BE2C (cell line): ENCODE measurements around the gene SMKR1.
"Not testable (repeated sequence)": the region's sequence is repeated elsewhere in the genome, so short reads cannot be mapped to it uniquely, and the experiment has no call there.

Experiments used
- DNase-seq: peaks from one replicate; pipeline ENCODE4 v3.0.0-alpha.2; 2020
- H3K27me3 ChIP-seq: fragments of 250-450 bp; sonication (Bioruptor Pico); 2 replicates; pipeline ENCODE4 v1.5.1; 2020; ENCODE audit warnings: mild to moderate bottlenecking
- H3K36me3 ChIP-seq: fragments of 250-450 bp; sonication (Bioruptor Pico); 2 replicates; pipeline ENCODE4 v1.5.1; 2020; ENCODE audit warnings: mild to moderate bottlenecking
- H3K4me1 ChIP-seq: fragments of 250-450 bp; sonication (Bioruptor Pico); 2 replicates; pipeline ENCODE4 v1.5.1; 2020
- H3K4me3 ChIP-seq: 2 replicates; pipeline ENCODE4 v1.5.1; 2011; ENCODE audit warnings: low read depth, low read length
- H3K9me3 ChIP-seq: fragments of 250-450 bp; sonication (Bioruptor Pico); 2 replicates; pipeline ENCODE4 v1.5.1; 2020
- TF ChIP-seq, protein P1 (sequence below): IDR thresholded peaks from 2 replicates; pipeline ENCODE4 v1.5.1; 2012; ENCODE audit warnings: mild to moderate bottlenecking, low read depth, low read length

Gene SMKR1

DNA sequence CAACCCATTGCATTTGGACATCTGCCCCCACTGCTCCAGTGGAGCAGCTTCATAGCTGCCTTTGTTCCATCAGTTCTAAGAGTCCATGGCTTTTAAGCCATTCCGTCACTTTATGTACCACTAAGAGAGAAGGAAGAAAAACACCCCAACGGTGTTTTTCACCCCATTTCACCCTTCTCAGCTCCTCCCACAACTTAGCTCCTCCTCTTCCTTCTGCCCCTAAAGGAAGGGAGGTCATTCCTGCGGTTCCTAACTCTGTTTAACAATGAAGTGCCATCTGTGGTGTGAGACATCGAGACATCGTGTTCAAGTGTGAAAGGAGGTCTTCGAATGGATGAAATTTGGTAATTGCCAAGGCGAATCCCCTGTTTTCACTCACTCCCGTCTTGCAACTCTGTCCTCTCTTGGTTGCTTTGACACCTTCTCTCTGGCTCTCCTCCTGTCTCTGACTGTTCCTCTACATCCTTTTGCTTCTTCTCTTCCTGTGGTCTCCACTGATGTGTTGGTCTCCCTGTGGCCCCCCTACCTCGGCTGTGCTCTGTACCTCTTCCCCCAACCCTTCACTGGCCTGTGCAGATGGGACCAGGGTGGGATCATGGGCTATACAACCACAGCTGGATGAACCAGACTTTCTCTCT lies 23.0 kb downstream of the SMKR1 start:
- H3K36me3 ChIP-seq: no peaks in the 10 kb centered on the region
- no peak for DNase-seq

DNA sequence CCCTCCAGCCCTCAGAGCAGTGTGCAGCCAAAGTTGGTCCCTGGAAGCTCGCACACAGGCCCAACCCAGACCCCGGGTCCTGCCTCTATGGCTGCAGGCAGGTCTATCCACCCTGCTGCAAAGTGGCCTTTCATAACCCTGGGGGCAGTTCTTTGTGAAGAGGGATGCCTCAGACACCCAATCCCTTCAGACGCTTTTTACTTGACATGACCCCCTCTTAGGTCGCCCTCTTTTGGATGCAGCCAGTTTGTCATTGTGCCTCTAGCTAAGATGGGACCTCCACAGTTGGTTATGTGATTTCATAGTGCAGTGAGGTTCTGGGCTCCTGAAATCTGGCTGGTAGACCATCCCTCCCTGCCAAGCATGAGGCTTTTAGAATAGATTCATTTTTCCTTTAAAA lies 27.3 kb downstream of the SMKR1 start:
- Histone ChIP-seq H3K36me3 (no peaks in the 10 kb centered on the region), H3K4me1 (no peaks in the 10 kb centered on the region), H3K9me3 (no peaks in the 10 kb centered on the region), H3K27me3 (no peaks in the 10 kb centered on the region), H3K4me3 (no peak overlapping the region)
- DNase-seq: no peak
- TF ChIP-seq, protein P1, sequence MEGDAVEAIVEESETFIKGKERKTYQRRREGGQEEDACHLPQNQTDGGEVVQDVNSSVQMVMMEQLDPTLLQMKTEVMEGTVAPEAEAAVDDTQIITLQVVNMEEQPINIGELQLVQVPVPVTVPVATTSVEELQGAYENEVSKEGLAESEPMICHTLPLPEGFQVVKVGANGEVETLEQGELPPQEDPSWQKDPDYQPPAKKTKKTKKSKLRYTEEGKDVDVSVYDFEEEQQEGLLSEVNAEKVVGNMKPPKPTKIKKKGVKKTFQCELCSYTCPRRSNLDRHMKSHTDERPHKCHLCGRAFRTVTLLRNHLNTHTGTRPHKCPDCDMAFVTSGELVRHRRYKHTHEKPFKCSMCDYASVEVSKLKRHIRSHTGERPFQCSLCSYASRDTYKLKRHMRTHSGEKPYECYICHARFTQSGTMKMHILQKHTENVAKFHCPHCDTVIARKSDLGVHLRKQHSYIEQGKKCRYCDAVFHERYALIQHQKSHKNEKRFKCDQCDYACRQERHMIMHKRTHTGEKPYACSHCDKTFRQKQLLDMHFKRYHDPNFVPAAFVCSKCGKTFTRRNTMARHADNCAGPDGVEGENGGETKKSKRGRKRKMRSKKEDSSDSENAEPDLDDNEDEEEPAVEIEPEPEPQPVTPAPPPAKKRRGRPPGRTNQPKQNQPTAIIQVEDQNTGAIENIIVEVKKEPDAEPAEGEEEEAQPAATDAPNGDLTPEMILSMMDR: no peak

More for the DNA sequence above, 23.0 kb downstream of the SMKR1 start:
- no peak overlapping the region for H3K4me3 ChIP-seq
- TF ChIP-seq, protein P1: no peak
- H3K27me3 ChIP-seq: no peaks in the 10 kb centered on the region
- H3K9me3 ChIP-seq: no peaks in the 10 kb centered on the region
- no peaks in the 10 kb centered on the region for H3K4me1 ChIP-seq

DNA sequence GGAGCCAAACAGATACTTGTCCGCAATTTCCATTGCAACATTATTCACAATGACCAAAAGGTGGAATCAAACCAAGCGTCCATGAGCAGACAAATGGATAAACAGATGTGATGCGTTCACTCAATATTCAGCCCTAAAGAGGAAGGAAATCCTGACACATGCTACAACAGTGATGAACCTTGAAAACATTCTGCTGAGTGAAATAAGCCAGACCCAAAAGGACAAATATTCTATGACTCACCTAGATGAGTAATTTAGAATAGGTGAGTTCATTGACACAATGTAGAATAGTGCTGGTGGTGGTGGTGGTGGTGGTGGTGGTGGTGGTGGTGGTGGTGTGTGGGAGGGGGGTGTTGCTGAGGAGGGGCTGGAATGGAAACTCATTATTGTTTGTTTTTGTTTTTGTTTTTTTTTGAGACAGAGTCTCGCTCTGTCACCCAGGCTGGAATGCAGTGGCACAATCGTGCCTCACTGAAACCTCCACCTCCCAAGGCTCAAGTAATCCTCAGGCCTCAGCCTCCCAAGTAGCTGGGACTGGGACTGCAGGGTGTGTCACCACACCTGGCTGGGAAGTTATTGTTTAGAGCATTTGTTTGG lies 28.6 kb downstream of the SMKR1 start:
- Histone ChIP-seq H3K27me3 (no peaks in the 10 kb centered on the region), H3K9me3 (no peaks in the 10 kb centered on the region), H3K4me1 (no peaks in the 10 kb centered on the region), H3K36me3 (no peaks in the 10 kb centered on the region), H3K4me3 (no peak overlapping the region)
- TF ChIP-seq, protein P1: no peak
- no peak for DNase-seq

DNA sequence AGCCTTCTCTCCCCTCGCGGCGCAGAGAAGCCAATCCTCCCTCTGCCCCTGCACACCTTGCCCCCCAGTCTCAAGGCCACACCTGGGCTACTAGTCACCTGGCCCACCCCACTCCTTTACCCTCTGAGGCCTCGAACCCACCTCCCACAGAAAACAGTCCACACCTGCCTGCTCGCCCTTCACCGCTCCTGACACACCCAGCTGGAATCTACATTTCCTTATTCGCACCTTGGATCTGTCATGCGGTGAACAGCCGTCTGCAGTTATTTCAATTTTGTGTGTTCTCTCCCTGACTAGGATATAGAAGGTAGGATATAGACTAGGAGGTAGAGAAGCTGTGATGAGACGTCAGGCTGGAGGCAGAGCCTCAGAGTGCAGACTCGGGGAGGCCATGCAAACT lies 29.4 kb downstream of the SMKR1 start:
- no peaks in the 10 kb centered on the region for H3K36me3 ChIP-seq
- H3K4me3 ChIP-seq: no peak overlapping the region
- H3K27me3 ChIP-seq: no peaks in the 10 kb centered on the region
- TF ChIP-seq, protein P1: no peak
- no peaks in the 10 kb centered on the region for H3K9me3 ChIP-seq
- no peak for DNase-seq
- H3K4me1 ChIP-seq: no peaks in the 10 kb centered on the region

DNA sequence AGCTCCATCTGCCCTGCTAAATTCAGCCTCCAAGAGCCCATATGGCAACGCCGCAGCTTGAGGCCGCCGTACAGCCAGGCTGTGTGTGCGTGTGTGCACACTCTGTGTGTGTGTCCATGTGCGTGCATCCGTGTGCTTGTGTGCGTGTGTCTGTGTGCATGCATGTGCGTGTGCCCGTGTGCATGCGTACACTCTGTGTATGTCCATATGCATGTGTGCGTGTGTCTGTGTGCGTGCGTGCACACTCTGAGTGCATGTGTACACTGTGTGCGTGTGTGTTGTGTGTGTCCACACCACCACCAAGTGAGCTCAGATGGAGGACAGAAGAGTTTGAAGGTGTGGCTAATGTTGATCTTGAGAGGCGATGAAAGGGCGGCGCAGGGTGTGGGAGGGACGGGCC lies 30.0 kb downstream of the SMKR1 start:
- no peak for DNase-seq
- Histone ChIP-seq H3K36me3 (no peaks in the 10 kb centered on the region), H3K9me3 (no peaks in the 10 kb centered on the region), H3K4me3 (no peak overlapping the region), H3K4me1 (no peaks in the 10 kb centered on the region), H3K27me3 (no peaks in the 10 kb centered on the region)
- TF ChIP-seq, protein P1: no peak

DNA sequence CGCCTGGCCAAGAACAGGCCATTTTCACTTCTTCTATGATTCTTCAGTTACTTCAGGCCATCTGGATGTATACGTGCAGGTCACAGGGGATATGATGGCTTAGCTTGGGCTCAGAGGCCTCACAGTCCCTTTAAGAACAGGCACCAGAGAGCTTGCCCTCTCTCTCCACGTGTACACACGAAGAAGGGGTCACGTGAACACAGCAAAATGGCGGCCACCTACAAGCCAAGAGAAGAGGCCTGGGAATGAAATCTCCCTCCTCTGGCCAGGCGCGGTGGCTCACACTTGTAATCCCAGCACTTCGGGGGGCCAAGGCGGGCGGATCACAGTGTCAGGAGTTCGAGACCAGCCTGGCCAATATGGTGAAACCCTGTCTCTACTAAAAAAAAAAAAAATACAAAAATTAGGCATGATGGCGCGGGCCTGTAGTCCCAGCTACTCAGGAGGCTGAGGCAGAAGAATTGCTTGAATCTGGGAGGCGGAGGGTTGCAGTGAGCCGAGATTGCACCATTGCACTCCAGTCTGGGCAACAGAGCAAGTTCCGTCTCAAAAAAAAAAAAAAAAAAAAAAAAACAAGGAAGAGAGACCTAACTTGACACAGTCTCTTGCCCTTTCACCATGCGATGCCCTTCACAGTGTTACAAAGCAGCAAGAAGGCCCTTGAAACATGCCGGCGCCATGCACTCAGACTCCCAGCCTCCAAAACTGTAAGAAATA lies 32.4 kb downstream of the SMKR1 start:
- not testable (repeated sequence) for H3K36me3 ChIP-seq, H3K27me3 ChIP-seq, H3K4me3 ChIP-seq, DNase-seq, H3K9me3 ChIP-seq, H3K4me1 ChIP-seq
